HUES64 (cell line): ENCODE data around the gene PRKAG1.

Source experiments
- H3K27ac ChIP-seq: 2 replicates; pipeline ENCODE4 v1.7.0; 2013; ENCODE audit warnings: low read depth, low read length, inconsistent platforms
- H3K27me3 ChIP-seq: 2 replicates; pipeline ENCODE4 v1.6.1; 2013; ENCODE audit warnings: mild to moderate bottlenecking, low read length; ENCODE audit not compliant: insufficient read depth
- H3K36me3 ChIP-seq: 2 replicates; pipeline ENCODE4 v1.6.1; 2013; ENCODE audit warnings: mild to moderate bottlenecking, low read length; ENCODE audit not compliant: insufficient read depth
- H3K4me1 ChIP-seq: 2 replicates; pipeline ENCODE4 v1.6.1; 2013; ENCODE audit warnings: mild to moderate bottlenecking, low read length, moderate library complexity; ENCODE audit not compliant: insufficient read depth
- H3K4me3 ChIP-seq: 2 replicates; pipeline ENCODE4 v1.5.1; 2013; ENCODE audit warnings: mild to moderate bottlenecking, low read length, moderate library complexity
- H3K9ac ChIP-seq: 2 replicates; pipeline ENCODE4 v1.6.1; 2013; ENCODE audit warnings: mild to moderate bottlenecking, low read depth, low read length
- H3K9me3 ChIP-seq: 2 replicates; pipeline ENCODE4 v1.6.1; 2013; ENCODE audit warnings: low read depth, low read length; ENCODE audit not compliant: insufficient read depth
- WGBS: fragments of 150-250, 120-280 bp; methylation state at CpG from one replicate; pipeline ENCODE4 v1.1.7; 2013; ENCODE audit warnings: missing lambda C conversion rate; 5-methylcytosine and 5-hydroxymethylcytosine counted together

Gene PRKAG1

GRCh38 chr12:48977290-48978281 lies 41.0 kb downstream of the PRKAG1 start:
- H3K9ac ChIP-seq = no peak overlapping the region
- H3K4me1 ChIP-seq = peaks cover 11% of the 10 kb centered on the region
- peaks cover 100% of the 10 kb centered on the region for H3K27me3 ChIP-seq
- H3K9me3 ChIP-seq = no peaks in the 10 kb centered on the region
- H3K36me3 ChIP-seq = no peaks in the 10 kb centered on the region
- H3K27ac ChIP-seq = no peak overlapping the region
- 24% methylated on average over 50 of the region's 50 CpGs for WGBS
- no peak overlapping the region for H3K4me3 ChIP-seq

- WGBS = 20% methylated on average over 18 of the region's 19 CpGs
- H3K9me3 ChIP-seq = no peaks in the 10 kb centered on the region
- peaks cover 100% of the 10 kb centered on the region for H3K27me3 ChIP-seq
- peaks cover 19% of the 10 kb centered on the region for H3K4me1 ChIP-seq
- no peak overlapping the region for H3K9ac ChIP-seq
- H3K36me3 ChIP-seq = no peaks in the 10 kb centered on the region
- H3K27ac ChIP-seq = no peak overlapping the region
- H3K4me3 ChIP-seq = no peak overlapping the region
Measured at GRCh38 chr12:48973941-48974673, 44.5 kb downstream of the PRKAG1 start.

DNA sequence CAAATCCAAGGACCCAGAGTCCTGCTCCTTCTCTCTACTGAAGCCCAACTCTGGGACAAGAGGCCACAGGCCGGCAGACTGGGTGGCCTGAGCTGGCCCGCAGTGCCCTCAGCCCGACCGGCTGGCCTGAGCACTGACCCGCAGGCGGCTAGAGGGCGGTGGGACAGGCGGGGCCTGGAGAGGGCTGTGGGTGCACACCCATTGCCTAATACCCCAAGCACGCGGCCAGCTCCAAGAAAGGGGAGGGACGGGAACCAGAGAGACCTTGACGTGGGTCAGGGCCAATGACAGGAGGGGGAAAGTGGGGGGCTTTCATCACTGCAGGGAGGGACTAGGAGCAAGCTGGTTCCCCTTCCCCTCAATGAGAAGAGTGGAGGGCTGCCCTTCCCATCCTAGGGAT lies 45.0 kb downstream of the PRKAG1 start:
- H3K27me3 ChIP-seq = peaks cover 100% of the 10 kb centered on the region
- no peak overlapping the region for H3K27ac ChIP-seq
- 61% methylated on average over 12 of the region's 12 CpGs for WGBS

DNA sequence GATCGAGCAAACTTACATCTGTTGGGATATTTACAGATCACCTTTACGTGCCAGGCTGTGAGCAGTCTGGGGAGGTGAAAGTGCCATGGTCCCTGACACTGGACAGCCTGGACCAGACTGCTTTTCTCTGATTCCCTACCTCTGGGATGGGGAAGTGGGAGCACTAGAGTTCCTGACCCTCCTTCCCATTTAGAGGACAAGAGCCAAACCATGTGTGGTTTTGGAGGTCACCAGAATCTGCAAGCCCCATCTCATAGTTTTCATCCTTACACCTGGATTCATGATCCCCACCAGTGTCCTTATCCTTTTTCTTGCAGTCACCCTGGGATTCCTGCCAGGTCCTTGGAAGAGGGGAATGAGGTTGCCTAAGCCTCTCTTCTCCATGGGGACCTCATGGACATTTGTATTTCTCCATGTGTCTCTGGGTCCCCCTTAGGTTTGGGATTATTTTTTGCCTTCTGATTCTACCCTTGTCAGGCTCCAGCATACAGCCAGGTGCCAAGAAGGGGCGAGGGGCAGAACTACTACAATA lies 45.6 kb downstream of the PRKAG1 start:
- no peak overlapping the region for H3K9ac ChIP-seq
- peaks cover 100% of the 10 kb centered on the region for H3K27me3 ChIP-seq
- H3K27ac ChIP-seq = no peak overlapping the region
- peaks cover 25% of the 10 kb centered on the region for H3K4me1 ChIP-seq
- 77% methylated on average over 3 of the region's 3 CpGs for WGBS
- no peak overlapping the region for H3K4me3 ChIP-seq
- no peaks in the 10 kb centered on the region for H3K9me3 ChIP-seq
- H3K36me3 ChIP-seq = no peaks in the 10 kb centered on the region

More for the DNA sequence above, 45.0 kb downstream of the PRKAG1 start:
- Histone ChIP-seq H3K4me3 (no peak overlapping the region), H3K4me1 (peaks cover 20% of the 10 kb centered on the region), H3K9me3 (no peaks in the 10 kb centered on the region), H3K36me3 (no peaks in the 10 kb centered on the region), H3K9ac (no peak overlapping the region)

DNA sequence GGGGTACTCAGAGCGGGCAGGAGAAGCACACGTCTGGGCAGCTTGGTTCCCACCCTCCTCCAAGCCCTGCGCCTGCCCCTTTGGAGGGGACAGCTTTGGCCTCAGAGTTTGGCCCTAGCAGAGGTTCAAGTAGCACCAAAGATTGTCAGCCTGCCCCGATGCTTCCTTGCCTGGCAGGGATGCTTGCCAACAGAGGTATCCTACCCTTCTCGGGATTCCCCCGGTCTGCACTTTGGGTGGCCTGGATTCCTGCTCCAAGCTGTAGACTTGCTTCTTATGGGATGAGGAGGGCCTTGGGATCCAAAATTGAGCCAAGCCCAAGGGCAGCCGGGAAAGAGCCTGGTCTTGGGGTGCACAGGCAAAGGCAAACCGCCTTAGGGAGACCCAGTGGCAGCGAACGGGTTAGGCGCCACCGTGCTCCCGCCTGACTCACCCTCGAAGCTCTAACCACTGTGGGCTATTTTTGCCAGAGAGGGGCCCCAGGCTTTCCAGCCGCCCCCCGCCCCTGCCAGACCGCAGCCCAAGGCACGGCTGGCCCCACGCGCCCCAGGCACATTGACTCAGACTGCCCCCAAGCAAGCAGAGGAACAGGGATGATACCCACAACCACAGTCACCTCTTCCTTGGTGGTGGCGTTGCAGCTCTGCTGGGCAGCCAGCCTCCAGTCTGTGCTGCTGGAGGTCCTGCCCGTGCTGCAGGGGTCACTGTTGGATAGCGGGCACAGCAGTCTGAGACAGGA lies 46.2 kb downstream of the PRKAG1 start:
- WGBS = 80% methylated on average over 23 of the region's 23 CpGs
- no peak overlapping the region for H3K9ac ChIP-seq
- H3K36me3 ChIP-seq = no peaks in the 10 kb centered on the region
- H3K4me1 ChIP-seq = peaks cover 31% of the 10 kb centered on the region
- peak overlapping the region; percentile 47; the same call in 1 of the 2 replicates for H3K4me3 ChIP-seq
- peaks cover 99% of the 10 kb centered on the region for H3K27me3 ChIP-seq
- H3K27ac ChIP-seq = no peak overlapping the region
- no peaks in the 10 kb centered on the region for H3K9me3 ChIP-seq

GRCh38 chr12:48970702-48971334 lies 47.8 kb downstream of the PRKAG1 start:
- H3K9ac ChIP-seq = no peak overlapping the region
- no peaks in the 10 kb centered on the region for H3K9me3 ChIP-seq
- H3K36me3 ChIP-seq = no peaks in the 10 kb centered on the region
- H3K4me3 ChIP-seq = peak overlapping the region; percentile 47
- peaks cover 88% of the 10 kb centered on the region for H3K27me3 ChIP-seq
- peaks cover 34% of the 10 kb centered on the region for H3K4me1 ChIP-seq
- H3K27ac ChIP-seq = no peak overlapping the region
- WGBS = 9% methylated on average over 8 of the region's 10 CpGs

DNA sequence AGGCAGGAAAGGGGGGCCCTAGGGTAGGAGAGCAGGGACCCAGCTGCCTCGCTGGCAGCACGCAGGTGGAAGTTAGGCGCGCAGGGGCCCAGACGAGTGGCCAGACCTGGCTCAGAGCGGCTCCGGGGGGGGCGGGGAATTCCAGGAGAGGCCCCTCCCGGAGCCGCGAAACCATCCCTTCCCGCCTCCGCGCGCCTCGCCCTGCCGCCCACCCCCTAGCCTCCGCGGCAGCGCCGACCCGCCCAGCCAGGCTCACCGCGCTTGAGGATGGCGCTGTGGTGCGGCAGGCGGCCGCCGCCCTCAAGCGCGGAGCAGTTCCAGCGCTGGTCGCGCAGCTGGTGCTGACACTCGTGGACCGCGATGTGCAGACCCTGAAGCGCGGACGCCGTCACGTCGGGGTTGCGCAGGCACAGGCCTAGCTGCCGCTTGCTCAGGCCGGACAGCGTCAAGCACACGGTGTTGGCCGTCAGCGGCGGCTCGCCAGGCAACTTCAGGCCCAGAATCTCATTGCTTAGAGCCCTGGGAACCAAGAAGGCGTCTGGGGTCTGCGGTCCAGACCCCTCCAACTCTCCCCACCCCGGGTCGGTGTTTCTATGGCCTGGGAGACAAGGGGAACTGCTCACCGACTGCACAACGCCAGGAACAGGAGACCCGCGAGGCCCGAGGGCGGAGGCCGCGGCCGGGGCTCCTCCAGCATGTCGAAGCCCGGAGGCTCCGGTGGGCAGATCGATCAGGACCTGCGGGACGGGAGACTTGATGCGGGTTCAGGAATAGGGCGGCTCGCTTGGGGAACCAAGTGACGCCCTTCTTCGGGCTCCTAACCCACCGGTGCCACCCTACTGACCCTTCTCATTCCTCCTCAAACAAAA lies 48.5 kb downstream of the PRKAG1 start:
- 3% methylated on average over 77 of the region's 77 CpGs for WGBS
- peaks cover 81% of the 10 kb centered on the region for H3K27me3 ChIP-seq
- no peaks in the 10 kb centered on the region for H3K9me3 ChIP-seq
- H3K36me3 ChIP-seq = no peaks in the 10 kb centered on the region
- no peak overlapping the region for H3K9ac ChIP-seq
- H3K4me3 ChIP-seq = peak overlapping the region; percentile 47
- peaks cover 40% of the 10 kb centered on the region for H3K4me1 ChIP-seq
- no peak overlapping the region for H3K27ac ChIP-seq

DNA sequence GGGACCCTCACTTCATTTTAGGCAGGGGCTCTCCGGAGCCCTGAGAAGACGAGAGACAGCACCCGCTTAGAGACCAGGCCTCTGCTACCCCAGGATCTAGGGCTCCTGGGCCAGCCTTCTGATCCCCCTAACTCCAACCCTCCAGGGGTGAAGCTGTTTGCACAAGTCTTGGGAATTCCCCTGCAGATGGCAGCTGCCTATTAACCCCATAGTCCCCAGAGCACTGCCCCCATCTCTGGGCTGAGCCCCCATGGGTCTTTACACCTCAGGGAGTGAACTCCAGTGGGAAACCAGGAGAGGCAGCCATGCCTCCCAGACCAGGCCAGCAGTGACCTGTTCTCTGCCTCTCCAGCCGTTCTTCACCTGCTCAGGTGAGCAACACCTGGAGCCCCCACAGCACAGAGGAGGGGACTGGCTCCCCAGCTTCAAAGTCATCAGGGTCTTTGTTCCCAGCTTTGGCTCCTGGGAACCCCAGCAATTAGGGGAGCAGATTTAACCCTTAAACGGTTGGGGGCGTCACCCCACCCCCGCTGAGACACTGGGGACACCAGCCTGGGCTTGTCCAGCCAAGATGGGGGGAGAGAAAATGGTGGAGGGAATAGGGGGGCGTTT lies 49.3 kb downstream of the PRKAG1 start:
- Histone ChIP-seq H3K27me3 (peaks cover 73% of the 10 kb centered on the region), H3K9ac (no peak overlapping the region), H3K4me1 (peaks cover 48% of the 10 kb centered on the region), H3K9me3 (no peaks in the 10 kb centered on the region), H3K4me3 (peak overlapping the region; percentile 47; the same call in 1 of the 2 replicates), H3K27ac (no peak overlapping the region), H3K36me3 (no peaks in the 10 kb centered on the region)
- 25% methylated on average over 8 of the region's 8 CpGs for WGBS

GRCh38 chr12:48968467-48968866 lies 50.1 kb downstream of the PRKAG1 start:
- H3K4me1 ChIP-seq = peaks cover 50% of the 10 kb centered on the region
- H3K27me3 ChIP-seq = peaks cover 65% of the 10 kb centered on the region
- H3K4me3 ChIP-seq = 0 out of 2 replicates have a peak overlapping the region, but pooled peaks have one; percentile 47
- H3K27ac ChIP-seq = no peak overlapping the region
- no peaks in the 10 kb centered on the region for H3K9me3 ChIP-seq
- WGBS = 10% methylated on average over 3 of the region's 3 CpGs
- no peak overlapping the region for H3K9ac ChIP-seq
- H3K36me3 ChIP-seq = no peaks in the 10 kb centered on the region
